HG03469 (cell line): ENCODE results near the gene PGAP3.
"Not testable (repeated sequence)": the region's sequence is repeated elsewhere in the genome, so short reads cannot be mapped to it uniquely, and the experiment has no call there.

ENCODE experiments used
- ATAC-seq: cut with Tn5 transposase; IDR thresholded peaks from one replicate; pipeline ENCODE4 v1.9.1; 2021; ENCODE audit warnings: mild to moderate bottlenecking, moderate library complexity, moderate number of reproducible peaks; ENCODE audit not compliant: unreplicated experiment

The PGAP3 gene

GRCh38 chr17:39716073-39716818 is 28.4 kb upstream of the PGAP3 start:
- ATAC-seq = no peak

DNA sequence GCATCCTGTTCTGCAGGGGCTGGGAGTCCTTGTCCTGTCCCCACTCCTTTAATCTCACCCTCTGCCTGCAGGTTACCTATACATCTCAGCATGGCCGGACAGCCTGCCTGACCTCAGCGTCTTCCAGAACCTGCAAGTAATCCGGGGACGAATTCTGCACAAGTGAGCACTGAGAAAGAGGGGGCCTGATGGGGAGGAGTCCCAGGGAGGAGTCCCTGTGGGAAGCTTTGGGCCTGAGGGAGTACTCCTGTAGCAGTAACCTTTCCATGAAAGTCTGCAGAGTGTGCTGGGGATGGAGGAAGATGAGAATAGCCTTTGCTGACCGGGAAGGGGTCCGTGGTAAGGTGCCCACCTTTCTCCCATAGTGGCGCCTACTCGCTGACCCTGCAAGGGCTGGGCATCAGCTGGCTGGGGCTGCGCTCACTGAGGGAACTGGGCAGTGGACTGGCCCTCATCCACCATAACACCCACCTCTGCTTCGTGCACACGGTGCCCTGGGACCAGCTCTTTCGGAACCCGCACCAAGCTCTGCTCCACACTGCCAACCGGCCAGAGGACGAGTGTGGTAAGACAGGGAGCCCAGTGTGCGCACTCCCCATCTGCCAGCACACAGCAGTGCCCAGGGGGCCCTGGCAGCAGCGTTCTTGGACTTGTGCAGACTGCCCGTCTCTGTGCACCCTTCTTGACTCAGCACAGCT is 27.7 kb upstream of the PGAP3 start:
- ATAC-seq = no peak

DNA sequence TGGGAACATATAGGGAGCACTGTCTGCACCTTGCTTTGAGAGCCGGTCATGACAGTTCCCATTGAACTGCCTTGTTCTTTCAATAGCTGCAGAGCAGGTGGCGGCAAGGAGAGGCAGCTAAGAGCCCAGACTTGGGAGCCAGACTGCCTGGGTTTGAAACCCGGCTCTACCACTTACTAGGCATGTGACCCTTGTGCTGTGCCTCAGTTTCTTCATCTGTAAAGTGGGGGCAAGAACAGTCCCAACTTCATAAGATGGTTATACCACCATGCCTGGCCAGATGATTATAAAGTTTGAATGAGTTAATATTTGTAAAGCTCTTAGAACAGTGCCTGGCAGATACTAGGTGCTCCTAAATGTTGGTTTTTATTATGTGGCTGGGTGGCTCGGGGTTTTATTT is 26.4 kb upstream of the PGAP3 start:
- ATAC-seq = no peak

DNA sequence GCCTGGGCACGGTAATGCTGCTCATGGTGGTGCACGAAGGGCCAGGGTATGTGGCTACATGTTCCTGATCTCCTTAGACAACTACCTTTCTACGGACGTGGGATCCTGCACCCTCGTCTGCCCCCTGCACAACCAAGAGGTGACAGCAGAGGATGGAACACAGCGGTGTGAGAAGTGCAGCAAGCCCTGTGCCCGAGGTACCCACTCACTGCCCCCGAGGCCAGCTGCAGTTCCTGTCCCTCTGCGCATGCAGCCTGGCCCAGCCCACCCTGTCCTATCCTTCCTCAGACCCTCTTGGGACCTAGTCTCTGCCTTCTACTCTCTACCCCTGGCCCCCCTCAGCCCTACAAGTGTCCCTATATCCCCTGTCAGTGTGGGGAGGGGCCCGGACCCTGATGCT is 24.0 kb upstream of the PGAP3 start:
- ATAC-seq = no peak

DNA sequence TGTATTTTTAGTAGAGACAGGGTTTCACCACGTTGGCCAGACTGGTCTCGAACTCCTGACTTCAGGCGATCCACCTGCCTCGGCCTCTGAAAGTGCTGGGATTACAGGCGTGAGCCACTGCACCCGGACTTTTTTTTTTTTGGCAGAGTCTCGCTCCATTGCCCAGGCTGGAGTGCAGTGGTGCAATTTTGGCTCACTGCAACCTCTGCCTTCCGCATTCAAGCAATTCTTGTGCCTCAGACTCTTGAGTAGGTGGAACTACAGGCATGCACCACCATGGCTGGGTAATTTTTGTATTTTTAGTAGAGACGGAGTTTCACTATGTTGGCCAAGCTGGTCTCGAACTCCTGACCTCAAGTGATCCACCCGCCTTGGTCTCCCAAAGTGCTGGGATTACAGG is 23.2 kb upstream of the PGAP3 start:
- not testable (repeated sequence) for ATAC-seq

DNA sequence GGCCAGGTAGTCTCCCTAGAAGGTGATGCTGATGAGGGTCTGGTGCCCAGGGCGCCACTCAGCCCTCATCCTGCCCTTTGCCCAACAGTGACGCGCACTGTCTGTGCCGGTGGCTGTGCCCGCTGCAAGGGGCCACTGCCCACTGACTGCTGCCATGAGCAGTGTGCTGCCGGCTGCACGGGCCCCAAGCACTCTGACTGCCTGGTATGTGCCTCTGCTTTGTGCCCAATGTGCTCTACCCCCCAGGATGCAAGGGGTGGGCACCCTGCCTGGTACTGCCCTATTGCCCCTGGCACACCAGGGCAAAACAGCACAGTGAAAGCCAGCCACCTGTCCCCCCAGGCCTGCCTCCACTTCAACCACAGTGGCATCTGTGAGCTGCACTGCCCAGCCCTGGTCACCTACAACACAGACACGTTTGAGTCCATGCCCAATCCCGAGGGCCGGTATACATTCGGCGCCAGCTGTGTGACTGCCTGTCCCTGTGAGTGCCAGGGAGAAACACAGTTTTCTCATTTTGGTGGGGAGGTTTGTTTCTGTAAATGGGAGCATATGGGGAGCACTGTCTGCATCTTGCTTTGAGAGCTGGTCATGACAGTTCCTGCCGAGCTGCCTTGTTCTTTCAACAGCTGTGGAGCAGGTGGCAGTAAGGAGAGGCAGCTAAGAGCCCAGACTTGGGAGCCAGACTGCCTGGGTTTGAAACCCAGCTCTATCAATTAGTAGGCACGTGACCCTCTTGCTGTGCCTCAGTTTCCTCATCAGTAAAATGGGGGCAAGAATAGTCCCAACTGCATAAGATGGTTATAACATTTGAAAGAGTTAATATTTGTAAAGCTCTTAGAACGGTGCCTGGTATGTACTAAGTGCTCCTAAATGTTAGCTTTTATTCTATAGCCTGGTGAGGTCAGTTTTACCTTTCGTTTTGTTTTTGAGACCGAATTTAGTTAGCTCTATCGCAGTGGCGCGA is 22.4 kb upstream of the PGAP3 start:
- ATAC-seq = no peak

- no peak for ATAC-seq
Observed at GRCh38 chr17:39709319-39709997, 21.6 kb upstream of the PGAP3 start.

GRCh38 chr17:39706921-39707337 is 19.1 kb upstream of the PGAP3 start:
- no peak for ATAC-seq

GRCh38 chr17:39706383-39706782 is 18.5 kb upstream of the PGAP3 start:
- ATAC-seq = no peak

DNA sequence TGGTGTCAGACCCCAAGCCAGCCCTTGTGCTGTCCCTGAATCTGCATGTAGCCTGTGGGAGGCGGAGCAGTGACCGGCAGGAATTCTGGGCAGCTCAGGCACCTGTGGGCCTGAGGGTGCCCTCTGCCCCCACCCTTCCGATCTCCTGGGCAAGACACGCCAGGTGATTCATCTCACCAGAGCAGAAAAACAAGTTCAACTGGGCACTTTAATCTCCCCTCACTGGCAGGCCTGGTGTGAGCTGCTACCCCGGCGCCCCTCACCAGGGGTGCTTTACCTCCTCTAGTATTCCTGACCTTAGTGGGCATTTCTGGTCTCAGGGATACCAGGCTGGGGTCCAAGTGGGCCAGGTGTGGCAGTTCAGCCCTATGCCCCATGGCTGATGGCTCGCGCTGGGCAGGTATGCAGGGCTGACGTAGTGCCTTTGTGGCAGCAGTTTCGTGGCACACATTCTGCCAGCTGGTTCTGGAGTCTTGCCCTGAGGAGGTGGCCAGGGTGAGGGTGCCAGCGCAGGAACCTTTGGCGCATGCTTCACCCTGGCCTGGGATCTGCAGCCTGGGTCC is 18.0 kb upstream of the PGAP3 start:
- no peak for ATAC-seq

DNA sequence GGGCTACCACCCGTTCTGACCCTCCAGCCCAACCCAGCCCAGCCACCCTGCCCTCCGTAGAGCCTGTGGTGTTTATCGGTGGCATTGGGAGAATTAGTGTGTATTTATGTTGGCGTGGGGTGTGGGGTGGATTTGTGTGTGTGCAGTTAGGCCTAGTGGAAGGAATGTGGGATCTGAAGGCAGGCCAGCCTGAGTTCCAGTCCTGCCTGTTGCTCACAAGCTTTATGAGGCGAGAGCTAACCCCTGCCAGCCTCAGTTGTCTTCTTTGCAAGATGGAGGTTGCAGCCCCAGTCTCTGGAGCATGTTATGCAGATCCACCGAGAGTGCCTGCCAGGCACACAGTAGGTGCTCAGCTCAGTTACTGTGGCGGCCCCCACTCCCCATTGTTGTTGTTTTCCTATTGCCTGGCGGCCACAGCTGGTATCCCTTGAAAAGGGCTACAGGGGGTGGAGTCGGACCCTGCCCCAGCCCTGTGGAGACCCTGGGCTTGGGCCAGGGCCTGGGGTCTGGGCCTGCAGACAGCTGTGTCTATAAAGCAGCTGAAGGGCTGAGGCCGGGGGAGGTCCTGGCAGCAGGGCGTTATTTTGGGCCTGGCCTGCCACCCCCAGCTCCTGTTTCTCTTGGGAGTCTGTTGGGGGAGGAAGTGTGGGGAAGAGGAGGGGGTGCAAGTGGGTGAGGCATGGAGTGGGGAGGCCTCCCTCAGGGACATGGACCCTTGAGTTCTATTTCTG is 17.1 kb upstream of the PGAP3 start:
- no peak for ATAC-seq

GRCh38 chr17:39703913-39704312 is 16.1 kb upstream of the PGAP3 start:
- ATAC-seq = no peak

DNA sequence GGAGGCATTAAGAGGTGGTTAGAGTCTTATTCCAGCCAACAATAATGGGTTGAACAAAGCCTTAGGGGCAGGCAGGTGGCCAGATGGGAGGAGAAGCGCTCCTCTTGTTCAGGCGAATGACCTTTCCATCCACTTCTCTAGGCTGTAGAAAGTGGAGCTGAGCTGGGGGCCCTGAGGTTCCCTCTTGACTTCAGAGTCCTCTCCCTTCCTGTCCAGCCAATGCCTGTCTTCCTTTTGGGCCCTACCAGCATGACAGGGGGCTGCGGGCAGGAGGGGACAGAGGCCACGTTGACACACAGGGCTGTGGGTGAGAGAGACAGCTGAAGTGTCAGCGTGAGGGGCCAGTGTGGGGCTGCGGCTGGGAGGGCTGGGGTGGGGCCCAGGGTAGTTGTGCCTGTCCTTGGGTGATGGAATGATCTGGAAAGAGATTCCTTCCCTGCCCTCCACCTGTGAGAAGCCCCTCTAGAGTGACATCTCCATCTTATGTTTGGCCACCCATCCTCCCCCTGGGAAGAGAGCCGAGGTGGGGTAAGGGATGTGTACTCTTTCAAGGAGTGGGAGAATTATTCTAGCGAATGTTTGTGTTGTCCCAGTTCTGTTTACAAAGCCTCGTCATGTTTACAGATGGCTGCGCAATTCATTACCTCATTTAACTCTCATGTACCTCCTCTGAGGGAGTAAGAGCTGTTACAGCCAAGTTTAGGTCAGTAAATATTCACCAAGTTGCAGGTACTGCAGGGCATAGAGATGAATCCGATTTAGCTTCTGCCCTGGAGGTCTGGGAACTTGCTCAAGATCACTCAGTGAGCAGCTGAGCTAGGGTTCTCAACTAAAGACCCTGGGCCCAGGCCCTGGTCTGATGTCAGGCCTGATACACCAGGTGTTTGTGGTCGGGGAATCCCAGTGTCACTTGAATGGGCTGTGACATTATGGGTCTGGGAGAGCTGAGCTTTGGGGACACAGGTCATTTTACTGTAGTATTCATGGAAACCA is 15.3 kb upstream of the PGAP3 start:
- ATAC-seq = no peak

- ATAC-seq = no peak
Observed at GRCh38 chr17:39701784-39702422, 14.0 kb upstream of the PGAP3 start.

DNA sequence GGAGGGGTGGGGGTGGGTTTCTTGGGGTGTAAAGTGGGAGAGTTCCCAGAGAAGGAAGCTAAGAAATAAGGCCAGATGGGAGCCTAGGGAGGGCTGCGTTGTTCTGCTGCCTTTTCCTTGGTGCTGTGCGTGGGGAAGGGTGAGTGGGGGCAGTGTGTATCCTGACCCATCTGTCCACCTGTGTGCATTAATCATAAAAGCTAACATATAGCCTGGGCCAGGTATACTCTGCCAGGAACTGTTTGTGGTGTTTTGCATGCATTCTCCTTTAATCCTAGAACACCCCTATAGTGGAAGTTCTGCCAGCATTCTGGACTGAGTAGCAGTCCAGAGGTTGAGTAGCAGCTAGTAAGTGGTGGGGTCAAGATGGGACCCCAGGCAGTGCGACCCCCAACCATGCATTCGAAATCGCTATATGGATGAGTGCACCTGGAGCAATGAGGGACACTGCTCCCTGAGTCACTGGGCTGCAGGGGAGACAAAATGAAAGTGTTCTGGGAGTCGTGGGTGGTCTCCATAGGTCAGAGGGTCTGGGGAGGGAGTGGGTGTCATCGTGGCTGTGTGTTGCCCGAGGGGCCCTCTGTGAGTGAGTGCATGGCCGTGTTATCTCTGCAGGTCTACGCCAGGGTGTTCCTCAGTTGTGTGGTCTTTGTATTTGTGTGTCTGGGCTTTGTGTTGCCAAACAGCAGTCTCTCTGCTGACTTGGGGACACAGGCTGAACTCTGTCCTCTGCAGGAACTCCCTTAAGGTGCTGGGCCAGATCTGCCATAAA is 13.3 kb upstream of the PGAP3 start:
- ATAC-seq = no peak

GRCh38 chr17:39700148-39700987 is 12.5 kb upstream of the PGAP3 start:
- no peak for ATAC-seq

DNA sequence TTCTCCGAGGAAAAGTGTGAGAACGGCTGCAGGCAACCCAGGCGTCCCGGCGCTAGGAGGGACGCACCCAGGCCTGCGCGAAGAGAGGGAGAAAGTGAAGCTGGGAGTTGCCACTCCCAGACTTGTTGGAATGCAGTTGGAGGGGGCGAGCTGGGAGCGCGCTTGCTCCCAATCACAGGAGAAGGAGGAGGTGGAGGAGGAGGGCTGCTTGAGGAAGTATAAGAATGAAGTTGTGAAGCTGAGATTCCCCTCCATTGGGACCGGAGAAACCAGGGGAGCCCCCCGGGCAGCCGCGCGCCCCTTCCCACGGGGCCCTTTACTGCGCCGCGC is 11.9 kb upstream of the PGAP3 start, which contains the start of gene ERBB2:
ERBB2 (plus strand) TSS at position 247 of the 330 bp plus-strand sequence. CDS start 175 bp downstream, outside the sequence.
- ATAC-seq = no peak
